ENCODE results near the gene CDK5RAP3. TPM values are rescaled to one million over a fixed set of nuclear protein-coding genes. Genes with fewer than 3 reads are reported as not detected.

The CDK5RAP3 gene
- total and polyA plus RNA-seq, 2 of the 13 experiments (the other 11 are each of a cell fraction or from before 2014, with no cell fraction given): 128 to 154 TPM

- peak; percentile 87 for TF ChIP-seq ESRRA (CRISPR knock-in tag; IDR thresholded peaks at IDR 0.05; ENCODE audit: low read depth)
- TF ChIP-seq ZFP82 (CRISPR knock-in tag; IDR thresholded peaks at IDR 0.05; ENCODE audit: borderline replicate concordance): 0 out of 2 replicates have a peak, but pooled peaks have one; percentile 27
- TF ChIP-seq ZNF496 (CRISPR knock-in tag; IDR thresholded peaks at IDR 0.05; ENCODE audit: insufficient replicate concordance): no peak
- TF ChIP-seq PRDM4 (CRISPR knock-in tag; IDR thresholded peaks at IDR 0.05; ENCODE audit: borderline replicate concordance): no peak
- TF ChIP-seq ZBTB20 (CRISPR knock-in tag; IDR thresholded peaks at IDR 0.05; ENCODE audit: borderline replicate concordance, low read depth): peak; percentile 74; the same call in 1 of the 2 replicates
- no peak; the same call in 1 of the 2 replicates for TF ChIP-seq NR1H2 (CRISPR knock-in tag; IDR thresholded peaks at IDR 0.05; ENCODE audit: borderline replicate concordance, low read depth)
- TF ChIP-seq ZNF75D (CRISPR knock-in tag; IDR thresholded peaks at IDR 0.05; ENCODE audit: borderline replicate concordance): no peak
- no peak for TF ChIP-seq AHR (CRISPR knock-in tag; IDR thresholded peaks at IDR 0.05)
- TF ChIP-seq ATAD3A (CRISPR knock-in tag; IDR thresholded peaks at IDR 0.05): no peak
- no peak for TF ChIP-seq MTF1 (CRISPR knock-in tag; IDR thresholded peaks at IDR 0.05)
- no peak for TF ChIP-seq ZNF263 (CRISPR knock-in tag; IDR thresholded peaks at IDR 0.05)
- TF ChIP-seq SP2 (CRISPR knock-in tag; IDR thresholded peaks at IDR 0.05): no peak
- TF ChIP-seq ZNF597 (CRISPR knock-in tag; IDR thresholded peaks at IDR 0.05): no peak
- TF ChIP-seq GMEB1 (CRISPR knock-in tag; IDR thresholded peaks at IDR 0.05; ENCODE audit: borderline replicate concordance): peak; percentile 32; the same call in 1 of the 2 replicates
- no peak for TF ChIP-seq ZNF382 (CRISPR knock-in tag; IDR thresholded peaks at IDR 0.05; ENCODE audit: borderline replicate concordance)
- TF ChIP-seq IKZF1 (IDR thresholded peaks at IDR 0.05): no peak
- TF ChIP-seq SAFB2 (CRISPR knock-in tag; IDR thresholded peaks at IDR 0.05; ENCODE audit: borderline replicate concordance, low read depth): no peak
- no peak for TF ChIP-seq RNF2 (conservative IDR thresholded peaks at IDR 0.05; ENCODE audit: low read depth)
- TF ChIP-seq TEF (CRISPR knock-in tag; IDR thresholded peaks at IDR 0.05): no peak
- TF ChIP-seq ZNF564 (CRISPR knock-in tag; IDR thresholded peaks at IDR 0.05): no peak
- TF ChIP-seq ZNF18 (CRISPR knock-in tag; IDR thresholded peaks at IDR 0.05; ENCODE audit: insufficient replicate concordance): no peak
- peak; percentile 82 for TF ChIP-seq SPEN (CRISPR knock-in tag; IDR thresholded peaks at IDR 0.05; ENCODE audit: low read depth)
Measured at GRCh38 chr17:47952171-47953021, 18.5 kb upstream of the CDK5RAP3 start (continued).
